SK-N-SH treated with all-trans-retinoic acid at 6 μM for 48 hours (cell line): ENCODE results near the gene HCLS1.

Source experiments
- CSRNP3 ChIP-seq: fragments of 250-450 bp; sonication (Bioruptor Pico); IDR thresholded peaks from 2 replicates; pipeline ENCODE4 v1.5.1; 2021; ENCODE audit warnings: mild to moderate bottlenecking, moderate library complexity
- TCF4 ChIP-seq: fragments of 250-450 bp; sonication (Bioruptor Pico); IDR thresholded peaks from 2 replicates; pipeline ENCODE4 v1.8.0; 2021; ENCODE audit warnings: mild to moderate bottlenecking, moderate library complexity, borderline replicate concordance
- TF ChIP-seq, protein P1 (sequence below): fragments of 250-450 bp; sonication (Bioruptor Pico); IDR thresholded peaks from 2 replicates; pipeline ENCODE4 v1.8.0; 2020; ENCODE audit warnings: mild to moderate bottlenecking, moderate library complexity, borderline replicate concordance

- TF ChIP-seq TCF4 (CRISPR knock-in tag) = no peak
- no peak for TF ChIP-seq CSRNP3 (CRISPR knock-in tag)
- TF ChIP-seq, protein P1, sequence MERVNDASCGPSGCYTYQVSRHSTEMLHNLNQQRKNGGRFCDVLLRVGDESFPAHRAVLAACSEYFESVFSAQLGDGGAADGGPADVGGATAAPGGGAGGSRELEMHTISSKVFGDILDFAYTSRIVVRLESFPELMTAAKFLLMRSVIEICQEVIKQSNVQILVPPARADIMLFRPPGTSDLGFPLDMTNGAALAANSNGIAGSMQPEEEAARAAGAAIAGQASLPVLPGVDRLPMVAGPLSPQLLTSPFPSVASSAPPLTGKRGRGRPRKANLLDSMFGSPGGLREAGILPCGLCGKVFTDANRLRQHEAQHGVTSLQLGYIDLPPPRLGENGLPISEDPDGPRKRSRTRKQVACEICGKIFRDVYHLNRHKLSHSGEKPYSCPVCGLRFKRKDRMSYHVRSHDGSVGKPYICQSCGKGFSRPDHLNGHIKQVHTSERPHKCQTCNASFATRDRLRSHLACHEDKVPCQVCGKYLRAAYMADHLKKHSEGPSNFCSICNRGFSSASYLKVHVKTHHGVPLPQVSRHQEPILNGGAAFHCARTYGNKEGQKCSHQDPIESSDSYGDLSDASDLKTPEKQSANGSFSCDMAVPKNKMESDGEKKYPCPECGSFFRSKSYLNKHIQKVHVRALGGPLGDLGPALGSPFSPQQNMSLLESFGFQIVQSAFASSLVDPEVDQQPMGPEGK = no peak
These were observed 31.1 kb downstream of the HCLS1 start for GRCh38 chr3:121629601-121630000.
